ENCODE results near the gene SDS. TPM values are rescaled to one million over a fixed set of nuclear protein-coding genes. Genes with fewer than 3 reads are reported as not detected.
"Not testable (repeated sequence)": the region's sequence is repeated elsewhere in the genome, so short reads cannot be mapped to it uniquely, and the experiment has no call there.

SDS gene
- total and polyA plus RNA-seq, 5 experiments from 2014 or later = not detected

GRCh38 chr12:113361574-113362370 is 41.9 kb downstream of the SDS start:
- POLR2A ChIA-PET = interaction anchor here (1.2 kb wide), 1 partner anchor 27 kb away, joined by 3 read pairs; the partner anchor contains the start of gene SLC8B1
- peaks cover 17 to 28% (median 24%) of the 10 kb centered on the region in 4 donors for H3K4me1 Mint-ChIP-seq
- no peaks in the 10 kb centered on the region for H3K27me3 Mint-ChIP-seq
- peak overlapping the region in 7 of 10 donors; percentile 1 to 61 (median 21) for H3K27ac Mint-ChIP-seq
- H3K9me3 Mint-ChIP-seq = no peaks in the 10 kb centered on the region
- peak overlapping the region in 3 of 10 donors; percentile 17 to 41 (median 40) for H3K4me3 Mint-ChIP-seq
- DNase-seq (no peak), ATAC-seq (no peak)
- peaks cover 0 to 19% (median 12%) of the 10 kb centered on the region in 3 donors for H3K36me3 Mint-ChIP-seq

- DNase-seq (no peak), ATAC-seq (no peak)
- Mint-ChIP-seq H3K27me3 (no peaks in the 10 kb centered on the region), H3K27ac (peak overlapping the region; percentile 33 to 87 (median 80)), H3K4me3 (peak overlapping the region in 9 of 10 donors; percentile 67 to 87 (median 81)), H3K4me1 (peaks cover 14 to 24% (median 23%) of the 10 kb centered on the region in 4 donors), H3K36me3 (peaks cover 0 to 12% (median 8%) of the 10 kb centered on the region in 3 donors), H3K9me3 (no peaks in the 10 kb centered on the region)
- POLR2A ChIA-PET = no interaction called here
Measured at GRCh38 chr12:113359939-113360748, 43.5 kb downstream of the SDS start.

- POLR2A ChIA-PET = interaction anchor here (1.6 kb wide), 1 partner anchor 24 kb away, joined by 6 read pairs; the partner anchor contains the start of gene SLC8B1
- H3K4me3 Mint-ChIP-seq = peak overlapping the region; percentile 67 to 87 (median 82)
- ATAC-seq = no peak
Measured at GRCh38 chr12:113359133-113359938, 44.4 kb downstream of the SDS start.

GRCh38 chr12:113358381-113359132 is 45.1 kb downstream of the SDS start, which contains the start of gene PLBD2:
Gene PLBD2 (plus strand): TSS chr12:113358587. CDS start chr12:113358601, 14 bp downstream.
- peak within 1 kb of the TSS; percentile 81 to 97 (median 96) for H3K27ac Mint-ChIP-seq
- POLR2A ChIA-PET = interaction anchor here (0.7 to 1.6 kb wide), 3 partner anchors 24 to 73 kb away, joined by 3 to 6 read pairs (median 4); partner anchors contain the start of gene SLC8B1

More at GRCh38 chr12:113359133-113359938, 44.4 kb downstream of the SDS start:
- Mint-ChIP-seq H3K27me3 (no peaks in the 10 kb centered on the region), H3K36me3 (peaks cover 0 to 5% (median 3%) of the 10 kb centered on the region in 3 donors), H3K4me1 (peaks cover 14 to 24% (median 23%) of the 10 kb centered on the region in 4 donors), H3K9me3 (no peaks in the 10 kb centered on the region), H3K27ac (peak overlapping the region; percentile 79 to 94 (median 84))
- peak in 2 of 10 donors; percentile 16 to 24 for DNase-seq

GRCh38 chr12:113354192-113354591 is 49.5 kb downstream of the SDS start:
- DNase-seq, ATAC-seq, H3K27ac Mint-ChIP-seq, H3K36me3 Mint-ChIP-seq, H3K9me3 Mint-ChIP-seq, H3K4me3 Mint-ChIP-seq: not testable (repeated sequence)
- POLR2A ChIA-PET = interaction anchor here (0.7 kb wide), 1 partner anchor 124 kb away, joined by 3 read pairs; no protein-coding TSS in a partner anchor
- peaks cover 6 to 10% (median 9%) of the 10 kb centered on the region in 4 donors for H3K4me1 Mint-ChIP-seq
- peaks cover 2 to 10% (median 4%) of the 10 kb centered on the region in 5 donors for H3K27me3 Mint-ChIP-seq

More at GRCh38 chr12:113358381-113359132, 45.1 kb downstream of the SDS start, which contains the start of gene PLBD2:
- H3K27me3 Mint-ChIP-seq = peaks cover 0 to 1% (median 0%) of the 10 kb centered on the region in 5 donors
- no peaks in the 10 kb centered on the region for H3K9me3 Mint-ChIP-seq
- peak within 1 kb of the TSS; percentile 81 to 95 (median 90) for H3K4me3 Mint-ChIP-seq
- H3K36me3 Mint-ChIP-seq = no peaks in the 10 kb centered on the region
- peak; percentile 93 to 94 for ATAC-seq
- DNase-seq = peak; percentile 84 to 98 (median 94)
- H3K4me1 Mint-ChIP-seq = peaks cover 12 to 24% (median 23%) of the 10 kb centered on the region in 4 donors

GRCh38 chr12:113351089-113351488 is 52.6 kb downstream of the SDS start:
- no peak for DNase-seq
- no peak for ATAC-seq
- POLR2A ChIA-PET = no interaction called here
- H3K27ac Mint-ChIP-seq = no peak overlapping the region
- no peak overlapping the region for H3K4me3 Mint-ChIP-seq
- H3K9me3 Mint-ChIP-seq = no peaks in the 10 kb centered on the region
- peaks cover 2 to 6% (median 3%) of the 10 kb centered on the region in 4 donors for H3K4me1 Mint-ChIP-seq
- no peaks in the 10 kb centered on the region for H3K36me3 Mint-ChIP-seq
- H3K27me3 Mint-ChIP-seq = peaks cover 2 to 12% (median 8%) of the 10 kb centered on the region in 5 donors

- Mint-ChIP-seq H3K4me1 (peaks cover 2 to 6% (median 3%) of the 10 kb centered on the region in 4 donors), H3K27ac (no peak overlapping the region), H3K27me3 (peaks cover 2 to 12% (median 8%) of the 10 kb centered on the region in 5 donors), H3K9me3 (no peaks in the 10 kb centered on the region), H3K36me3 (no peaks in the 10 kb centered on the region), H3K4me3 (no peak overlapping the region)
- no peak for ATAC-seq
- DNase-seq = no peak
- POLR2A ChIA-PET = interaction anchor here (0.5 to 1.3 kb wide), 3 partner anchors 8 to 1435 kb away, joined by 3 to 8 read pairs (median 3); partner anchors contain the start of gene SLC8B1
Measured at GRCh38 chr12:113348849-113349536, 54.7 kb downstream of the SDS start.

GRCh38 chr12:113347892-113348291 is 55.8 kb downstream of the SDS start:
- Mint-ChIP-seq H3K4me1 (peaks cover 2 to 6% (median 3%) of the 10 kb centered on the region in 4 donors), H3K27ac (no peak overlapping the region), H3K9me3 (no peaks in the 10 kb centered on the region), H3K4me3 (no peak overlapping the region), H3K36me3 (no peaks in the 10 kb centered on the region), H3K27me3 (peaks cover 2 to 12% (median 7%) of the 10 kb centered on the region in 5 donors)
- no peak for ATAC-seq
- POLR2A ChIA-PET = no interaction called here
- DNase-seq = no peak

- ATAC-seq (no peak), DNase-seq (no peak)
- Mint-ChIP-seq H3K36me3 (no peaks in the 10 kb centered on the region), H3K27me3 (peaks cover 0 to 7% (median 4%) of the 10 kb centered on the region in 5 donors), H3K27ac (no peak overlapping the region), H3K4me1 (no peaks in the 10 kb centered on the region), H3K9me3 (no peaks in the 10 kb centered on the region), H3K4me3 (no peak overlapping the region)
- POLR2A ChIA-PET = no interaction called here
Measured at GRCh38 chr12:113347107-113347506, 56.6 kb downstream of the SDS start.

- DNase-seq (no peak), ATAC-seq (no peak)
- Mint-ChIP-seq H3K4me1 (no peaks in the 10 kb centered on the region), H3K9me3 (no peaks in the 10 kb centered on the region), H3K27me3 (peaks cover 0 to 7% (median 4%) of the 10 kb centered on the region in 5 donors), H3K27ac (no peak overlapping the region), H3K4me3 (no peak overlapping the region), H3K36me3 (no peaks in the 10 kb centered on the region)
- POLR2A ChIA-PET = no interaction called here
Measured at GRCh38 chr12:113346353-113346752, 57.3 kb downstream of the SDS start.

GRCh38 chr12:113345318-113345717 is 58.4 kb downstream of the SDS start:
- Mint-ChIP-seq H3K27me3 (peaks cover 0 to 7% (median 4%) of the 10 kb centered on the region in 5 donors), H3K4me3 (no peak overlapping the region), H3K4me1 (no peaks in the 10 kb centered on the region), H3K27ac (no peak overlapping the region), H3K36me3 (no peaks in the 10 kb centered on the region), H3K9me3 (no peaks in the 10 kb centered on the region)
- ATAC-seq (no peak), DNase-seq (no peak)
- POLR2A ChIA-PET = no interaction called here
